Colonic mucosa (tissue), 4 donors: ENCODE results near the gene SH3GL2. TPM values are rescaled to one million over a fixed set of nuclear protein-coding genes. Genes with fewer than 3 reads are reported as not detected.

Experiments
- DNase-seq: peaks from one replicate; pipeline ENCODE4 v3.0.0-alpha.2; 2020
- H3K27ac ChIP-seq: fragments of 200-600 bp; one replicate; pipeline ENCODE4 v1.8.0; 2021
- H3K27me3 ChIP-seq: fragments of 200-600 bp; one replicate; pipeline ENCODE4 v1.8.0; 2021
- H3K36me3 ChIP-seq: fragments of 200-600 bp; one replicate; pipeline ENCODE4 v1.8.0; 2021
- H3K4me1 ChIP-seq: fragments of 200-600 bp; one replicate; pipeline ENCODE4 v1.8.0; 2021; ENCODE audit warnings: mild to moderate bottlenecking
- H3K4me3 ChIP-seq: fragments of 200-600 bp; one replicate; pipeline ENCODE4 v1.8.0; 2021
- H3K9ac ChIP-seq, 2 donors: one replicate each; pipeline ENCODE4 v1.7.0; 2013; ENCODE audit warnings: control low read depth in 2 of 2, low read depth in 2 of 2, low read length in 2 of 2
- H3K9me3 ChIP-seq: fragments of 200-600 bp; one replicate; pipeline ENCODE4 v1.8.0; 2021
- CTCF ChIP-seq: fragments of 200-600 bp; IDR thresholded peaks from one replicate; pipeline ENCODE4 v1.8.0; 2022; ENCODE audit warnings: antibody characterized with exemption, mild to moderate bottlenecking
- intact Hi-C: fragments of 100-400 bp; cut with DNase I; formaldehyde crosslinking; loops from one replicate; pipeline ENCODE4 v1.14.1; 2022
- total RNA-seq, 2 donors: library from RNA; stranded (reverse); fragmentation: NEBNext Ultra II Directional in 1 of 2; extraction: Animal tissue kit (Norgen Biotek cat#: 25700) in 1 of 2; gene quantifications; one replicate each; pipeline ENCODE4 v1.2.1, GENCODE V29; 2021
- donor health status: healthy.
- donor health status: DM: no; HTN: no; CAD: no.
- donor health status: DM: no; HTN: no; CAD: no.

The SH3GL2 gene
- total RNA-seq, 2 donors from 2014 or later: 1.1 TPM

DNA sequence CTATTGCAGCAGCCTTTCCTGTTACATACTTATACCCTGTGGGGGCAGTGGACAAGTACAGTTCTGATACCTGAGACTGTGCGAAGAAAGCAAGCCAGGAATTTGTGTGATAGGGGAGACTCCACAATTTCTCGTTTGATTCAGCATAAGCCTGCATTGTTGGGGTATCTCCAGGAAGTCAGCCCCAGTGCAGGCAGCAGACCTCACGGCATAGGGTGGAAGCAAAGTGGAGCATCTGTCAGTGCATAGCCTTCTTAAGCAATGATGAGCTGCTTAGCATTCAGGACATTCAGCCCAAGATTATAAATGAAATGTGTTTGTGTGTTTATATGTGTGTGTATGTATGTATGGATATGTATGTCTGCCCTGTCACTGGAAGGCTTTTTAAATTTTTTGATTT, 157.0 kb downstream of the SH3GL2 start:
- intact Hi-C loops: no loop called here
- no peak overlapping the region for H3K9ac ChIP-seq
- H3K27me3 ChIP-seq: no peaks in the 10 kb centered on the region
- DNase-seq: no peak
- no peaks in the 10 kb centered on the region for H3K36me3 ChIP-seq
- no peaks in the 10 kb centered on the region for H3K4me1 ChIP-seq
- no peak overlapping the region for H3K4me3 ChIP-seq
- no peak overlapping the region for H3K27ac ChIP-seq
- no peak for TF ChIP-seq CTCF
- no peaks in the 10 kb centered on the region for H3K9me3 ChIP-seq

DNA sequence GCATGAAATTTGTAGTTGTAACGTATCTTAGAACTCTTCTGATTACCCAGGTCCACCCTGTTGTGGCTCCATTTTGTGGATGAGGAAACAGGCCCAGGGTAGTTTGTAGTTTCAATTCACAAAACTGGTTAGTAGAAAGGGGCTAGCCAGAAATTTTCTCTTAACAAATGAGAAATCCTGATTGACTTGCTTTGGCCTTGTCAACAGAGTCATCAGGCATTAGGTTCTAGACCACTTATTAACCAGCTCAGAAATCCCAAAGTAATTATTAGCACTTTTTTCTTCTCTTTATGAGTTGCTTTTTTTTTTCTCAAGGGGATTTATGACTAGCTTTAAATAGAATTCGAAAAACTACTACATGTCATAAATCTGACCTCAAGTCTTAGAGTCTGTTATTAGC, 160.2 kb downstream of the SH3GL2 start:
- no peak for TF ChIP-seq CTCF
- no peak overlapping the region for H3K9ac ChIP-seq
- no peaks in the 10 kb centered on the region for H3K9me3 ChIP-seq
- no peaks in the 10 kb centered on the region for H3K27me3 ChIP-seq
- intact Hi-C loops: no loop called here
- no peak for DNase-seq
- H3K4me3 ChIP-seq: no peak overlapping the region
- H3K4me1 ChIP-seq: no peaks in the 10 kb centered on the region
- no peak overlapping the region for H3K27ac ChIP-seq
- no peaks in the 10 kb centered on the region for H3K36me3 ChIP-seq

DNA sequence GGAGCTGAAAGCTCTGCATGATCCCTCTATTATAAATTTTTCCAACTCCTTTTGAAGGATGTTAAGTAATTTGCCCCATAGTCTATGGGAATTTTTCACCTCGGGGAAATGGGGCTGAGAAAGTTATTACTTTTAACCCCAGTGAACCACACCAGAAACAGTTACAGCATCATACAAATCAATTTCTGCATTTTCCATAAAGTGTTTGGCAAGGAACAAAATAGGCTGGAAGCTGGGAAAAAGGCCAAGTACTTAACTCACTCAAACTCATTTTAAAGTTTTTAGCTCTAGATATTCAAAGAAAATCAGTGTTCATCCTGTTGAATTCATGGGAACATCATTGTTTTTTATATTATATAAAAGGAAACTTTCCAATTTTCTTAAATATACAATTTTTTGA, 160.9 kb downstream of the SH3GL2 start:
- no peaks in the 10 kb centered on the region for H3K27me3 ChIP-seq
- H3K4me1 ChIP-seq: no peaks in the 10 kb centered on the region
- H3K9ac ChIP-seq: no peak overlapping the region
- H3K9me3 ChIP-seq: no peaks in the 10 kb centered on the region
- H3K27ac ChIP-seq: no peak overlapping the region
- intact Hi-C loops: no loop called here
- DNase-seq: no peak
- TF ChIP-seq CTCF: no peak
- H3K36me3 ChIP-seq: no peaks in the 10 kb centered on the region
- H3K4me3 ChIP-seq: no peak overlapping the region

DNA sequence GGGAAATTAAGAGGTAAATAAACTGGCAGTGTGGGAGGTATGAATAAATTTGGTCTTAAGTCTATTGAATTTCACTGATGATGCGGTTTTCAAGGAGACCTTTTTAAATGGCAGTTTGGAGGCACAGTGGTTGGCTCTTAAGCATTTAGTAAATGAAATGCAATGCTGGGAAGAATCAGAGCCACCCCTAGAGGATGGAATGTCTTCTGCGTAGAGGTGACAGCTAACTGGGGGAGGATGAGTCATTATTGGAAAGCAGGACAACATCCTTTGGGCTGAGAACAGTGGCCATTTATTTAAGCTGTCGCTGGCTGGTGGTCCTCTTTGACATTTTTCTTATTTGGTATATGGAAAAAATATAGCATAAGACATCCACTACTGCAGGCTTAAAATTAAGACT, 163.2 kb downstream of the SH3GL2 start:
- Histone ChIP-seq H3K9me3 (no peaks in the 10 kb centered on the region), H3K4me1 (no peaks in the 10 kb centered on the region), H3K4me3 (no peak overlapping the region), H3K36me3 (no peaks in the 10 kb centered on the region), H3K9ac (no peak overlapping the region), H3K27ac (no peak overlapping the region), H3K27me3 (no peaks in the 10 kb centered on the region)
- intact Hi-C loops: no loop called here
- no peak for TF ChIP-seq CTCF
- DNase-seq: no peak

DNA sequence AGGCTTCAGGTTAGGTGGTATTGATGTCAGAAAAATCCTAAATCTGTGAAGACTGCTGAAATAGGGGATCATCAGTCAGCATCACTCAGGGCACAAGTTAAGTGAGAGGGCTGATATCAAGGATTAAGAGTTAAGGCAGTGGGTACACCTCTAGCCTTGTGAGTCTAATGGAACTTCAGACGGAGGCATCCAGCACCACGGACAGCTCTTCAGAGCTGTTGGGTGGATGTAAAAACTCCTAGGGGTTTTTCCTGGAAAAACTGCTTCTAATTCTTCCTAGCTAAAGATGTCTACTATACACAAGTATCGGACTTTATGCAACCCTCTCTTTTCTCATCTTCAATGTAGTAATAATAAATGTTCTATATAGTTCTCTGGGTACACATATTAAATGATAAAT, 165.9 kb downstream of the SH3GL2 start:
- H3K4me3 ChIP-seq: no peak overlapping the region
- intact Hi-C loops: no loop called here

More for the DNA sequence above, 165.9 kb downstream of the SH3GL2 start:
- no peaks in the 10 kb centered on the region for H3K4me1 ChIP-seq
- no peaks in the 10 kb centered on the region for H3K27me3 ChIP-seq
- no peaks in the 10 kb centered on the region for H3K36me3 ChIP-seq
- no peak overlapping the region for H3K9ac ChIP-seq
- H3K9me3 ChIP-seq: no peaks in the 10 kb centered on the region
- no peak for TF ChIP-seq CTCF
- no peak overlapping the region for H3K27ac ChIP-seq
- DNase-seq: no peak
